Tibial artery (tissue), 4 donors: Measurements from ENCODE around the gene RBMS3.

Source experiments
- DNase-seq, 2 donors: peaks; one replicate each; pipeline ENCODE4 v3.0.0-alpha.2; 2019
- H3K27ac ChIP-seq, 2 donors: fragments of 200-600 bp; sonication (generic) in 1 of 2; 1 replicate in 1 of 2; 2 replicates in 1 of 2; pipeline ENCODE4 v1.5.1; 2018 to 2019; ENCODE audit warnings: mild to moderate bottlenecking in 1 of 2
- H3K27me3 ChIP-seq, 2 donors: fragments of 200-600 bp; sonication (generic) in 1 of 2; one replicate each; pipeline versions ENCODE4 v1.5.1 to v1.6.0; 2016 to 2019
- H3K36me3 ChIP-seq, 3 donors: fragments of 200-600 bp; sonication (generic) in 2 of 3; one replicate each; pipeline ENCODE4 v1.5.1; 2016 to 2019; ENCODE audit warnings: mild to moderate bottlenecking in 2 of 3
- H3K4me1 ChIP-seq, 4 donors: fragments of 200-600 bp; sonication (generic) in 2 of 4; 1 replicate in 3 of 4; 2 replicates in 1 of 4; pipeline ENCODE4 v1.5.1; 2016 to 2019
- H3K4me3 ChIP-seq, 2 donors: fragments of 200-600 bp; sonication (generic) in 1 of 2; 1 replicate in 1 of 2; 2 replicates in 1 of 2; pipeline ENCODE4 v1.5.1; 2018 to 2019; ENCODE audit warnings: mild to moderate bottlenecking in 2 of 2
- H3K9me3 ChIP-seq, 3 donors: fragments of 200-600 bp; sonication (generic) in 1 of 3; one replicate each; pipeline ENCODE4 v1.5.1; 2016 to 2019
- intact Hi-C: fragments of 100-400 bp; cut with DNase I; formaldehyde crosslinking; loops from one replicate; pipeline ENCODE4 v1.15.0; 2023; ENCODE audit warnings: low total_unique reads
- TF ChIP-seq, protein P1 (sequence below), 2 experiments: fragments of 200-600 bp in 1 of 2; fragments of 450-650 bp in 1 of 2; IDR thresholded peaks; one replicate each; pipeline ENCODE4 v1.5.1; 2017 to 2019; ENCODE audit warnings: antibody characterized with exemption in 2 of 2, mild to moderate bottlenecking in 1 of 2, moderate library complexity in 1 of 2

The RBMS3 gene

DNA sequence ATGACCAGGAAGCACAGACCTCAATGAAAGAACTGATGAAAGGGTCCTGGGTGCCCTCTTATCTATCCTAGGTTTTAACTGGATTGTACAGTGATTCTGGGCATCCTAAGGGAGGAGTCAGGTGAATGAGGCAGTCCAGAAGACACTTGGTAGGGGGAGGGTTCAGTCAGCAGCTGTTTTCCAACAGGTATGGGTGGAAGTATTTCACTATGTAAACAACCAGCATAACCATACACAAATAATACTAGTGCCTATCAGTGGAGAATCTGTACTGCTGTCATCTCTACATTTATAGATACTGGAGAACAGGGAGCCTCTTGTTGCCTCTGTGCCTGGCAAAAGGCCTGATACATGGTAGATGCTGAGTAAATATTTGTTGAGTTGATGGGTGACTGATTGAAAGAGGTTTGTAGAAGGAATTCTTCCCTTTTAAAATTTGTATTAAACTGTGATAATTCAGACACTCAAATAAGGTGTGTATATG is 328.5 kb downstream of the RBMS3 start:
- no peak overlapping the region for H3K27ac ChIP-seq
- intact Hi-C loops = no loop called here

DNA sequence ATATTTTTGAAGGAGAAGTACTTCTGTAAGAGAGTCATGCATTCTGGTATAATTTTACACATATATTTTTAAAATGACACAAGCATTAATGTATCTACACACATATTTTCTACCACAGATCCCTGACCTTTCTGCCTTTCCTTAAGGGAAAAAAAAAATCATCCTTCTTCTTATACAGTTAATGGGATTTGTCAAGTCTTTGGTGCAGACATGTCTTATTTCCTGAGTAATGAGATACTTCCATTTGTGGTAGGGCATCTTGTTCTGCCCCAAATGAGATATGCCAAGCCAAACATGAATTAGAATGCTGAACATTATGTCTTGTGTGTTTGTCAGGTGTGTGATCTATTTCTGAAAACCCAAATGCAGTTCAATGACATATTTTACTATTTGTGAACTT is 329.9 kb downstream of the RBMS3 start:
- H3K36me3 ChIP-seq = no peaks in the 10 kb centered on the region
- intact Hi-C loops = no loop called here
- no peaks in the 10 kb centered on the region for H3K27me3 ChIP-seq
- no peaks in the 10 kb centered on the region for H3K9me3 ChIP-seq
- no peak overlapping the region for H3K4me3 ChIP-seq
- TF ChIP-seq, protein P1, sequence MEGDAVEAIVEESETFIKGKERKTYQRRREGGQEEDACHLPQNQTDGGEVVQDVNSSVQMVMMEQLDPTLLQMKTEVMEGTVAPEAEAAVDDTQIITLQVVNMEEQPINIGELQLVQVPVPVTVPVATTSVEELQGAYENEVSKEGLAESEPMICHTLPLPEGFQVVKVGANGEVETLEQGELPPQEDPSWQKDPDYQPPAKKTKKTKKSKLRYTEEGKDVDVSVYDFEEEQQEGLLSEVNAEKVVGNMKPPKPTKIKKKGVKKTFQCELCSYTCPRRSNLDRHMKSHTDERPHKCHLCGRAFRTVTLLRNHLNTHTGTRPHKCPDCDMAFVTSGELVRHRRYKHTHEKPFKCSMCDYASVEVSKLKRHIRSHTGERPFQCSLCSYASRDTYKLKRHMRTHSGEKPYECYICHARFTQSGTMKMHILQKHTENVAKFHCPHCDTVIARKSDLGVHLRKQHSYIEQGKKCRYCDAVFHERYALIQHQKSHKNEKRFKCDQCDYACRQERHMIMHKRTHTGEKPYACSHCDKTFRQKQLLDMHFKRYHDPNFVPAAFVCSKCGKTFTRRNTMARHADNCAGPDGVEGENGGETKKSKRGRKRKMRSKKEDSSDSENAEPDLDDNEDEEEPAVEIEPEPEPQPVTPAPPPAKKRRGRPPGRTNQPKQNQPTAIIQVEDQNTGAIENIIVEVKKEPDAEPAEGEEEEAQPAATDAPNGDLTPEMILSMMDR (IDR thresholded peaks at IDR 0.05) = no peak
- peaks cover 0 to 8% (median 1%) of the 10 kb centered on the region in 4 donors for H3K4me1 ChIP-seq
- no peak overlapping the region for H3K27ac ChIP-seq
- no peak for DNase-seq

More for the DNA sequence above, 328.5 kb downstream of the RBMS3 start:
- no peak for DNase-seq
- H3K27me3 ChIP-seq = no peaks in the 10 kb centered on the region
- no peaks in the 10 kb centered on the region for H3K36me3 ChIP-seq
- peaks cover 0 to 11% (median 3%) of the 10 kb centered on the region in 4 donors for H3K4me1 ChIP-seq
- no peaks in the 10 kb centered on the region for H3K9me3 ChIP-seq
- TF ChIP-seq, protein P1 (IDR thresholded peaks at IDR 0.05) = no peak
- H3K4me3 ChIP-seq = no peak overlapping the region

DNA sequence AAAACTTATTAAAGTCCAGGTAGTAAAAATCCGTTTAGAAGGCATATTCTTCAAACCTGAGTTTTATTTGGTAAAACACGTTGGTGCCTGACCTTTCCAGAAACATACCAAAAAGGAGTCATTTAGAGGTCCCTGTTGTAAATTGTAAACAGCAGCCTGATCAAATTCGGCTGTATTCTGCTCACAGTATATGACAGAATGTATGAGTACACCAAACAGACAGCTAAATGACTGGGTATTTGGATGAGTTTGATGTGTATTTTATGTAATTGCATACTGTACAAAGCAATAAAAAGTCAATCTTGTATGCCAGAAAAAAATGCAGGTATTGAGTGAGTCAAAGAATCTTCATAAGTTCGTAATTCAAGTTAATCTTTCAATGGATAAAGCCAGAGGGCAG is 330.4 kb downstream of the RBMS3 start:
- Histone ChIP-seq H3K36me3 (no peaks in the 10 kb centered on the region), H3K4me3 (no peak overlapping the region), H3K27me3 (no peaks in the 10 kb centered on the region), H3K4me1 (peaks cover 0 to 3% (median 0%) of the 10 kb centered on the region in 4 donors), H3K27ac (no peak overlapping the region), H3K9me3 (no peaks in the 10 kb centered on the region)
- intact Hi-C loops = no loop called here
- DNase-seq = no peak
- TF ChIP-seq, protein P1 (IDR thresholded peaks at IDR 0.05) = no peak

DNA sequence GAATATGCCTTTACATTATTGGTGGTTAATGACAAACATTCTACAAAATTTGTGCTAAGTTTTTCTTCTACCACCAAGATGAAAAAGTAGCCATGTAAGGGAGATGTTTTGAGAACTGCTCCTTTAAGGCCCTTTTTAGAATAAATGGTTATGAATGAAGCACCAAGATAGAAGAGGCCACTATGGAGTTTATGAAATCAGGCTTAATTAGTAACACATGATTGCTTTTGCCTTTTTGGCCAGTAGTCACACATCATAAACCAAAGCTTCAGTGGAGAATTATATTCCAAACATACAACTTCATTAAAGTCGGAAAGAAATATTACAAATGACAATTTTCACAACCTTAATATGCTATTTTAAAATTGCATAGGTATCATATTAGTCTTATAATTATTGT is 331.7 kb downstream of the RBMS3 start:
- Histone ChIP-seq H3K4me1 (peaks cover 0 to 6% (median 0%) of the 10 kb centered on the region in 4 donors), H3K36me3 (no peaks in the 10 kb centered on the region), H3K27ac (no peak overlapping the region), H3K27me3 (no peaks in the 10 kb centered on the region), H3K4me3 (no peak overlapping the region), H3K9me3 (no peaks in the 10 kb centered on the region)
- DNase-seq = no peak
- TF ChIP-seq, protein P1 (IDR thresholded peaks at IDR 0.05) = no peak
- intact Hi-C loops = no loop called here

DNA sequence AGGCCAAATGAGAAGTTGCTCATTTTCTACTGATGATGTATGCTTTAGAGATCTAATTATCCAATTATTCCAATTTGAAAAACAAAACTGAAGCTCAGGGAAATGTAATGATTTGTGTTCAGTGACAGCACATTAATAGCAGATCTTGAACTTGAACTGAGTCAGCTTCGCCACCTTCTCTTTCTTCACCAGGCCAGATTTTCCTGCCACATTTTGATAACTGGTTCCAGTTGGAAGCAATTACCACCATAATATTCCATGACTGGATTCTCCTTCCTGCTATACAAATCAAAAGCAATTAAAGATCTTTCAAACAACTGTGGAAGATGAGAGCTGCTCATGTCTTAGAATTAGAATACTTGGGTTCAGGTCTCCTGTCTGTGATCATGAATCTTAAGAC is 334.1 kb downstream of the RBMS3 start:
- intact Hi-C loops = no loop called here
- TF ChIP-seq, protein P1 (IDR thresholded peaks at IDR 0.05) = no peak
- Histone ChIP-seq H3K4me3 (no peak overlapping the region), H3K9me3 (no peaks in the 10 kb centered on the region), H3K27ac (no peak overlapping the region), H3K36me3 (no peaks in the 10 kb centered on the region), H3K4me1 (peaks cover 0 to 27% (median 3%) of the 10 kb centered on the region in 4 donors), H3K27me3 (no peaks in the 10 kb centered on the region)
- no peak for DNase-seq
